Body of pancreas (tissue), 4 donors: Measurements from ENCODE around the gene INPP5B.

Source experiments
- CTCF ChIP-seq, 7 experiments: fragments of 450-650 bp in 4 of 7; fragments of 200-600 bp in 3 of 7; sonication (generic) in 3 of 7; IDR thresholded peaks; one replicate each; pipeline ENCODE4 v1.5.1; 2016 to 2019; ENCODE audit warnings: antibody characterized with exemption in 7 of 7
- POLR2A ChIP-seq, 3 donors: fragments of 450-650 bp; IDR thresholded peaks; one replicate each; pipeline ENCODE4 v1.6.1; 2016; ENCODE audit warnings: antibody characterized with exemption in 3 of 3, mild to moderate bottlenecking in 2 of 3

- TF ChIP-seq CTCF (IDR thresholded peaks at IDR 0.05) (no peak), POLR2A (IDR thresholded peaks at IDR 0.05) (no peak)
These were observed 31.7 kb upstream of the INPP5B start for GRCh38 chr1:37978541-37978940.
